ENCODE results near the gene CASP10.

CASP10 gene

GRCh38 chr2:201196003-201196402 is 13.1 kb downstream of the CASP10 start:
- no peak for DNase-seq (ENCODE audit: low spot score)

GRCh38 chr2:201196803-201197202 is 13.9 kb downstream of the CASP10 start:
- DNase-seq (ENCODE audit: low spot score): no peak

- DNase-seq (ENCODE audit: low spot score): no peak
Measured at GRCh38 chr2:201197781-201198180, 14.8 kb downstream of the CASP10 start.

GRCh38 chr2:201199847-201200246 is 16.9 kb downstream of the CASP10 start:
- DNase-seq (ENCODE audit: low spot score): no peak

- no peak for DNase-seq (ENCODE audit: low spot score)
Measured at GRCh38 chr2:201200345-201200744, 17.4 kb downstream of the CASP10 start.

GRCh38 chr2:201201371-201201770 is 18.4 kb downstream of the CASP10 start:
- no peak for DNase-seq (ENCODE audit: low spot score)

GRCh38 chr2:201203916-201204654 is 21.1 kb downstream of the CASP10 start:
- no peak for DNase-seq (ENCODE audit: low spot score)

GRCh38 chr2:201204655-201205514 is 21.9 kb downstream of the CASP10 start:
- DNase-seq (ENCODE audit: low spot score): no peak

- DNase-seq (ENCODE audit: low spot score): no peak
Measured at GRCh38 chr2:201205515-201205849, 22.5 kb downstream of the CASP10 start.

GRCh38 chr2:201208563-201209252 is 25.8 kb downstream of the CASP10 start:
- DNase-seq (ENCODE audit: low spot score): no peak

- no peak for DNase-seq (ENCODE audit: low spot score)
Measured at GRCh38 chr2:201215963-201216362, 33.0 kb downstream of the CASP10 start.

- no peak for DNase-seq (ENCODE audit: low spot score)
Measured at GRCh38 chr2:201216918-201217317, 34.0 kb downstream of the CASP10 start.

GRCh38 chr2:201218780-201219179 is 35.8 kb downstream of the CASP10 start:
- peak; percentile 64 for DNase-seq (ENCODE audit: low spot score)

- DNase-seq (ENCODE audit: low spot score): no peak
Measured at GRCh38 chr2:201219328-201220096, 36.6 kb downstream of the CASP10 start.

GRCh38 chr2:201220102-201220570 is 37.2 kb downstream of the CASP10 start:
- no peak for DNase-seq (ENCODE audit: low spot score)

GRCh38 chr2:201223089-201224073 is 40.4 kb downstream of the CASP10 start:
- no peak for DNase-seq (ENCODE audit: low spot score)

- no peak for DNase-seq (ENCODE audit: low spot score)
Measured at GRCh38 chr2:201228271-201228911, 45.5 kb downstream of the CASP10 start.

GRCh38 chr2:201228912-201229290 is 46.0 kb downstream of the CASP10 start:
- no peak for DNase-seq (ENCODE audit: low spot score)

- DNase-seq (ENCODE audit: low spot score): peak; percentile 98
Measured at GRCh38 chr2:201231781-201232466, 49.0 kb downstream of the CASP10 start.

GRCh38 chr2:201232467-201232815 is 49.5 kb downstream of the CASP10 start:
- DNase-seq (ENCODE audit: low spot score): no peak
